Hepatic stellate cell (primary cell): ENCODE measurements around the gene ANO1.

Experiments
- DNase-seq: peaks from one replicate; pipeline ENCODE4 v3.0.0; 2011; ENCODE audit warnings: low spot score

The ANO1 gene

DNA sequence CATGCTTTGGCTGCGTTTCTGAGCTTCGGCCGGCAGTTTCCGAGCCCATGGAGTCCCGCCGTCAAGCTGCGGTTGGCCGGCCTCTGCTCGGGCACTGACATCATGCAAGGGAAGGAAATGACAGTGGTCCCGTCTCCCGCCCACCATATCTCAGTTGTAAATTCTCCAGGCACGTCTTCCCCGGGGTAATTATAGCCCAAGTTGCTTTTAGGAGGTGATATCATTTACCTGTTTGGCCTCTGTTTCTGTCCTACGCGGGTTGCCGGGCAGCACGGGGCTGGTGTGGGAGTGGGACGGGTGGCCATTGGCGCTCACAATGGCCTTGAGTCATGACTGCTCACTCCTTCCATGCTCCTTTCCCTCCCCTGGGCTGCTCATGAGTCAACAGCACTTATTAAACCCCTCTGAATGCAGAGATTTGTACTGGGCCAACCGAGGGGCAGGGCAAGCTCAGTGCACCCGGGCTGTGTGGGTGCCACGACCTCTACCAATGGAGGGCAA lies 4.2 kb upstream of the ANO1 start:
- DNase-seq: no peak

DNA sequence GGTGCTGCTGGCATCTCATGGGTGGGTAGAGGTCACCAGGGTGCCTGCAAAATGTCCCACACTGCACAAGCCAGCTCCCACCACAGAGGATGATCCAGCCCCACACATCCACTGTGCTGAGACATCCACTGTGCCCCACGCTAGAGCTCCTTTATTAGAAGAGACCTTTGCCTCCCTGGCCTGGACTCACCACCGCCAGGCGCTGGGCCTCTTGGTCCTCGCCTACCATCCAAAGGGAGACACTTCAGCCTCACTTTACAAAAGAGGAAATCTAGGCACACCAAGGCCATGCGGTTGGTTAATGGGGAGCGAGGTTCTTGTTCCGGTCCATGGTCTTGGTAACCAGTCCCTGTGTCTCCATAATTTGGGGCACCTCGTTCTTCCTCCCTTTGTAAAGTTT lies 3.4 kb upstream of the ANO1 start:
- no peak for DNase-seq

DNA sequence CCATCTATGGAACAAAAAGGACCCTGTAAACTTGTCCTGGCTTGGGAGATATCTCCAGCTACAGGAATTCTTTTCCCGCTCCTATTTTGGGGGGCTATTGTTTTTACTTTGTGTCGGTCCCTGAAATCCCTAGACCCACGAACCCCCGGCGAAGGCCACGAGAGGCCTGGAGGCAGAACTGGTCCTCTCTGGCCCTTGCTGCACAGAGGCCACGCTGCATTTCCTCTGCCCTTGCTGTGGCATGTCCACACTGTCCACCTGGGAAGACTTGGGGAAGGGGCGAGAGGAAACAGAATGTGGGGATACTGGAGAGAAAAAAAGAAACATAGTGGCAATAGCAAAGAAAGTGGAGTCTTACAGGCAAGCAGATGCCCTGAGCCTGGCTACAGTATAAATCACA lies 2.3 kb upstream of the ANO1 start:
- DNase-seq: no peak

DNA sequence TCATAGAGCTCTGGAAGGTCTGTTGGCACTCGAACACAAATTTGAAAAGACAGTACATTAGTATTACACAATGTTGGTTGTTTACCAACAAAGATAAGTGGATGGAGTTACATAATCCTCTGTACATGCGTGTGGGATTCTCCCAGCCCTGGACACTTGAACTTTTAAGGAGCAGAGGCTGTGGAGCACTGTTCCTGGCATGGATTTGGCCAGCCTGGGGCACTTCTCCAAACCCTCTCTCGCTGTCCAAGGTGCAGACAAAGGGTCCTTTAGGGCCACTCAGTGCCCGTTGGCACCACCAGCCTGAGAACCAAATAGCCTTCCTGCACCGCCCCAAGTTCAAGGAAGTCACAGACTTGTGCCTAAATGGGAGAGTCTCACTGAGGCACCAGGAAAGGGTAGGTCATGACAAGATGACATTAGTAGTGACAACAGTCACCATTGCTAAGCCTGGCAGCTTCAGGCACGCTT lies 1.6 kb upstream of the ANO1 start:
- no peak for DNase-seq

DNA sequence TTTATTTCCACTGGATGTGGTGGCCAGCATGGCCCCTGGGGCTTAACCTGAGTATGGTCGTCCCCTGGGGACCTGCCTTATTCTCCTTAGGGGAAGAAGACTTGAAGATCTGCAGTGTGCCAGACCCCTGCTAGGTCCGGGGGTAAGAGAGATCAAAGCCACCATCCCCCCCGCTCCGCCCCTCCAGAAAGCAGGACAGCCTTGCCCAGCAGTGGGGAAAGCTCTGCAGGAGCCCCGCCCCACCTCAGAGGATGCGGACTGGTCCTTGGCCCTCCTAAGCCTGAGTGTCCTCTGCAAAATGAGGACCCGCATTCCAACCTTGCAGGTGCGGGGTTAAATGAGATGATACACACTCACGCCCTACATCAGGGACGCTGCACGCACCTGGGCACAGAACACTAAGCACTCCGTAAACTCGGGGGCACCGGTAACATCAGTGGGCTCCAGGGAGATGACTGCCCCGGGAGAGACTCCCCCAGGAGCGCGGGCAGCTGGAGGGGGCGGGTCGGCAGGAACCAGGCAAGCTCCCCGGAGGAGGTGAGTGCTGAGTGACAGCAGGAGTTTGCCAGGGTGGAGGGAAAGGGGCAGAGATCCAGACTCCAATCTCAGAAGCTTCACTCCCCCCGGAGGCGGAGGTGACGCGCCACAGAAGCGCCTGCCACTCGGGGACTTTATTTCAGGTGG lies 564 bp upstream of the ANO1 start:
- no peak for DNase-seq

DNA sequence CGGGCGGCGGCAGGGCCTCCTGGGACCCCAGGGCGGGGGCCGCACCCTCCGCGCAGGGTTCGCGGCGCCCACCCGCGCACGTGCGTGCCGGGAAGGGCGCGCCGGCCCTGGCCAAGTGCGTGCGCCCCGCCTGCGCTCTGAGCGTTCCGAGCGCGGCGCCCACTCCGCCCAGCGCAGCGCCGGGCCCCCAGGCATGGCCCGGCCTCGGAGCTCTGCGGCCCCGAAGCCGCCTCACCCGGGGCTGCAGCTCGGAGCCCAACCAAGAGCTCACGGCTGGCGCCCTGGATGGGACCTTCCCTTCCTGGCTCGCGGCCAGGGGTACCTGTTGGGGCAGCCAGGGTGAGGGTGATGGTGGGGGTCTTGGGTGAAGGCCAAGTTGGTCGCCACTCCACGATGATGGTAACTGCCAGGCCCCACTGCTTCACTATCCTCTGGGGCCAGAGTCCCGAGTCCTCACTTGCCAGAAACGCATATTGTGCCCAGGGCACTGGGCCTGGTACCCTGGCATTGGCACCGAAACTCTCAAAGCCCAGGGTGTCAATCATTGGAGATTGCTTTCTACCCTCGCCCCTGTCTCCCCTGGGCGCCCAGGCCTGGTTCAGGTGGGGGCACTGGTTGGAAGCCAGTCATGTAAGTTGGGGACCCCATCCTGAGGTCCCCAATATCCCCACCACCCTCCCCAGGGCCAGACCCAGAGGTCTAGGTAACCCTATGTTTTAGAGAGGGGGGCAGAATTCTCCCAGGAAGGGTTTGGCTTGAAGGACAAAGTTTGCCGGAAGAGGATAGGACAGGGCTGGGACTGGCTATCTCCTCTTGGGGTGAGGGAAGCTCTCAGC lies 882 bp downstream of the ANO1 start:
- DNase-seq: no peak

DNA sequence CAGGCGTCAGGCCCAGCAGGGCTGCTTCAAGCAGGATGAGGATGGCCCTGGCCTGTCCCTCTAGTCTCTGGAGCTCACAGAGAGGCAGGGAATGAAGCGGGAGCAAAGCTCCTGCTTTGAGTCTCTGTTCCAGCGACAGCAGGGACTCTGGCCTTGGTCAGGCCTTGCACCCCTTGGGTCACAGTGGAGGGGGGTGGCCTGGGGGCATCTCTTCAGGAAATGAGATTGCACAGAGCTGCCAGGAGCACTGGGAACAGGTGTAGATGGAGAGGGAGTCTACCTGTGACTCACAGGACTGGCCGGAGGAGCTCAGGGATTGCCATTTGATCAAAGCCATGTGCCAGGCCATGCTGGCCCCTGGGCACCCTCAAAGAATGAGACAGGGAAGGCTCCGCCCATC lies 1.6 kb downstream of the ANO1 start:
- DNase-seq: no peak

DNA sequence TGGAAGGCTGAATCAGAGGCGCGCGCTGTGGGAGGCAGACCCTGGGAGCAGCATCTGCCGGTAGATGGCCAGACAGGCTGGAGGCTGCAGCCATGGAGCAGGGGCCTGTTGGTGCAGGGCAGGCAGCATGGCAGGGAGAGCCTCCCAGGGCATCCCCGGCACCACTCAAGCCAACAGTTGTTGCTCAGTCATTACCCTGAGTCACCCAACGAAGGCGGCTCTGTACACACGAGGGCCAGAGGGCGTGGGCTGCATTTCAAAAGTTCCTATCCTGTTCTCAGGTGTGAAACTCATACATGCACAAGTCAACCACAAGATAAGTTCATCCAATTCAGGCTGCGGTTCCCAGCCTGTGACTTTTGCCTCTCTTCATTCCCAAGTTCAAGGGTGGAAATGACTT lies 2.6 kb downstream of the ANO1 start:
- DNase-seq: peak; percentile 72

DNA sequence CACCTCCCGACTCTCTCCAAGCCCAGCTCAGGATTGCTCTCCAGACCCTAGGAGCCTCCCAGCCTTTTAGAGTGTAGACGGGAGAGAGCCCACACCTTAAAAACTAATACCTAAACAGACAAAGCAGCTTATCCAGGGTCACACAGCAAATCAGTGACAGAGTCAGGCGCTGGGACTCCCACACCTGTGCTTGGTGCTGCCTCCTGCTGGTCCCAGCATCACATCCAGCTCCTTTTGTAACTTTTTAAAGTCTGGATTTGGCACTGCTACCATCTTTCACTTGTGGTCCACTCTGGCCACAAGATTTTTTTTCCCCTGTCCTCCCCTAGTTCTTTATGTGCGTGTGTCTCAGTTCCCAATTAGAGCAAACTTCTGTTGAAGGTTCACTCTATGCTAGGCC lies 4.7 kb downstream of the ANO1 start:
- DNase-seq: no peak

DNA sequence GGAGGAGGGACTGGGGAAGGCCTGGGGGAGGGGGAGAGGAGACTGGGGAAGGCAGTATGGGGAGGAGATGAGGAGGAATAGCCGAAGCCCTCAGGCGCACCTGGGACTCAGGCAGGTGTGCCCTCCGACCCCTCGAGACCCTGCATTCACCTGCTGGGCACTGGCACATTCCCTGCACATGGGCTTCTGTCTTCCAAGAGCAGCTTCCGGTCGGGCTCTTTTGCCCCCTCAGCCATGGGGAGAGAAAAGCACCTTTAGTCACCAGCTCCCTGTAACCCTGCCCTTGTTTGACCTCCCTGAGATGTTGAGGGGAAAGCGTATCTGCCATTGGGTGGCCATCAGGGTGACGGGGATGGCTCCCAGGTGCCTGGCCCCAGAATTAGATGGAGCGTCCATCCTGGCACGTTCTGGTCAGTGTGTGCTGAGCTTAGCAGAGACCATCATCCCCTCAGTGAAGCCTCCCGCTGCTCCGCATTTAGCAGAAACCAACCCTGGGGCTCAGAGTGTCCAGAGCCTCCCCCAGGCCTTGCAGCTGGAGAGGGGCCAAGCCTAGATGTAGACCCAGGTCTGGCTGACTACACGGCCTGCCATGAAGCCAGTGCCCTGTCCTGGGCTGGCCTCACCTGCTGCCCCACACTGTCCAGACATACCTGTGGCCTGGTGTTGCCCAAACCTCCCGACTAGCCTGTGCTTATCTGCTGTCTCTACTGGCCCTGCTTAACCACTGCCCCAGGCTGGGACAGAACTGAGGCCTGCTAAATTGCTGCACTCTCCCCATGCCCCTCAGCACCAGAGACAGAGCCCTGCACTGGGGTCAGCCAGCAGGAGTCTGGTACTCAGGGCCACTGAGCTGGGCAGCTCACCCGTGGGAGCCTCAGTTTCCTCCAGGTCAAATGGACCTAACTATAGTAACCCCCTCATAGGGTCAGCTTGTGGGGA lies 6.2 kb downstream of the ANO1 start:
- DNase-seq: no peak

DNA sequence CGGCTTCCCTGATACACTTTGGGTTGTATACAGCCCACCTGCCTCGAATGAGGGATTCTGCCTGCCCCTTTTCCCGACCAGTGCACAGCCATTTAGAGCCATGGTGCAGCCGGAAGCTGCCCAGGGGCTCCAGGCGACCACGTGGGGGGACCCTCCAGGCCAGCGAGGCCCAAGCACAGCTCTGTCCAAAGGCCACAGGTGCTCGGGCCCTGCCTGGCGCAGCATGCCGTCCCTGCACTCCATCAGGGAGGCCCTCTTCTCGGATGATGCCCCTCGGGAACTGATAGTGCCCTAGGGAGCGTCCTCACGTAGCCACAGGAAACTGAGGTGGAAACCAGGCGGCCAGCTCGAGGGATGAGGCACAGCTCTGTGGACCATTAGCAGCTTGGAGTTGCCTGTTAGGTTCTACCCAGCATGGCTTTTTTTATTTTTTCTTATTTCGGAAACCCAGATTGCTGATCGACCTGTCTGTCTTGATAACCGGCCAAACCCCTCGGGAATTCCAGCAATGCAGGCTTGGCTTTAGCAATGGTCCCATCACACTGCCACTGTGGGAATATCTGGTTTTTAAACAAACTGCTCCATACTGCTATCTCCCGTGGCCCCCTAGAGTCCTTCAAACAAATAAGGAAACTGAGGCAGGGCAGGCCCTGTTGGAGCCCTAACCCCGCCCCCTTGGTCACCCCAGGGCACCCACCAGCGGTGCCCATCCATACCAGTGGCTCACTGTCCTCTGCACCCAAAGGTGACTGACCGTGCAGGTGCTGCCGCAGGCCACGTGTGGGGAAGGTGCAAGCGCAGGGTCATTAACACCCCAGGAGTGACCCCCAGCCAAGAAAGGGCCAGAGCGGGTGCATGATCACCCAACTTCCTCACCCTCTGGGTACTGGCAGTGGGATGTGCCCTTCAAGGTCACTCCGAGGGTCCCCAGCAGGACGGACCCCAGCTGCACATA lies 8.0 kb downstream of the ANO1 start:
- DNase-seq: peak; percentile 57

DNA sequence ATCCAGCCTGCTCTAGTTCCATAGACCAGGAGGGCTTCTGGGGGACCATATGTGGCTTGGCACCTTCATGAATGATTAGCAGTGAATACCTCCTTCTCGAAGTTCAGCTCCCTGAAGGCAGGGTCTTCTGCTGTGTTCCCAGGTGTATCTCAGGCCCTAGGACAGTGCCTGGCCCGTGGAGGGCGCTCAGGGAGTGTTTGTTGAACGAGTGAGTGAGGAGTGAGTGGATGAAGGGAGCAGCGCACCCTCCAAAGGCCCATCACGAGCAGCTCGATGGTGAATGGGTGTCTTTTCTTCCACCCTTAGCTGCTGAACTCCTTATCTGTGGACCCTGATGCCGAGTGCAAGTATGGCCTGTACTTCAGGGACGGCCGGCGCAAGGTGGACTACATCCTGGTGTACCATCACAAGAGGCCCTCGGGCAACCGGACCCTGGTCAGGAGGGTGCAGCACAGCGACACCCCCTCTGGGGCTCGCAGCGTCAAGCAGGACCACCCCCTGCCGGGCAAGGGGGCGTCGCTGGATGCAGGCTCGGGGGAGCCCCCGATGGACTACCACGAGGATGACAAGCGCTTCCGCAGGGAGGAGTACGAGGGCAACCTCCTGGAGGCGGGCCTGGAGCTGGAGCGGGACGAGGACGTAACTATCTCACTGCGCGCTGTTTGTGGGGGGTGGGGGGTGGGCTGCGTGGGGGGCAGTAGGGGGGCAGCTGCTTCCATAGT lies 9.5 kb downstream of the ANO1 start:
- DNase-seq: no peak

DNA sequence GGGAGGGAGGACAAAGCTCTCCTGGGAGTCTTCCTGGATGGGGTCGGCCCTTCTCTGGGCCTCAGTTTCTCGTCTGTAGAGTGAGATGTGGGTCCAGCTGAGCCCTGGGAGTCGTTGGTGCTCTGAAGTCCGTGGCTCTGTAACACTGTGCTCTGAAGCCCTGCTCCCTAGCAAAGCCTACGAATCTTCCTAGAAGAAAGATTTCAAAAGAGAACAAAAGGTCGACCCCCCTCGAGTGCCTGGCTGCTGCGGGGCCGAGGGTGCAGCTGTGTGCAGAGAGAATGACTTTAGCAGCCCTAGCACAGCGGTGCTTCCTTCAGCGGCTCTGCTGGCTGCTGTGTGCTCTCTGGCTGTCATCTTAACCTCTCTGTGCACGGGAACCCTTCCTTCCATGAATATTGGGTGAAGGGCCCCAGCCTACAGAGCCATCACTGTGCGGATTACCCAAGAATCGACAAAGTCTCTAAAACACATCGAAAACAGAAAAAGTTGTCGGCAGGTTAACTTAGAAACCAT lies 10.7 kb downstream of the ANO1 start:
- DNase-seq: no peak

DNA sequence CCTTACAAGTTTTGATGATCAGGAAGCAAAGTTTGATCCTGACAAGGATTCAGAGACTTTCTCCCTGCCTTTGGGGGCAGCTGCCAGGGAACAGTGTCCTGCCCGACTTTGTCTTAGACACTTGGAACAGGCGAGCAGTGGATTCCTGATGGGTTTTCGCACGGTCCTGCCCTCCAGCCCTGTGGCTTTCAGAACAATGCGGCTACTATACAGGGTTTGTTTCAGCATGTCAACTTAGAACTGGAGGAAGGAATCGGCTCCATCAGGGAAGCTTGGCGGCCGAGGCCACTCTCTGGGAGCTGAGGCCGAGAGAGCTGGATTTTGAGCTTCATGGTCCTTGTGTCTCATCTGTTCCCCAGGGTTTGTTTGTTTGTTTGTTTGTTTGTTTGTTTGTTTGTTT lies 11.5 kb downstream of the ANO1 start:
- DNase-seq: no peak

DNA sequence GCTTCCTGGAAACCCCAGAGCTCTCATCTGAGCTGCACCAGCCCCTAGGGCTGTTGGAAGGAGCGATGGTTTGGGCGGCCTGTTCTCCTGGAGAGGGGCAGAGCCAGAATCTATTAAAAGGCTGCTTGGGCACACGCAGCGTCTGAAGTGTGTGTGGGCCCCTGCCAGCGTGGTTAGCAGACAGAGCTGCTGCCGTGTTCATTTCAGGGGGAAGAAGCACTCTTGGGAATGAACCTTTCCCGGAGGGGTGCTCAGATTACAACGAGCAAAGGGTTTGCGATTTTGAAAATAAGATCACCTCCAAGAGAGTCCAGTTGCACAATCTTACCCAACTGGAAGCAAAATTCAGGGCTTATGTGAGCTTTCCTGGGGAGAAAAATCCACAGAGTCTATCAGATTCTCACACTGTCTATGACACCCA lies 12.9 kb downstream of the ANO1 start:
- DNase-seq: no peak

DNA sequence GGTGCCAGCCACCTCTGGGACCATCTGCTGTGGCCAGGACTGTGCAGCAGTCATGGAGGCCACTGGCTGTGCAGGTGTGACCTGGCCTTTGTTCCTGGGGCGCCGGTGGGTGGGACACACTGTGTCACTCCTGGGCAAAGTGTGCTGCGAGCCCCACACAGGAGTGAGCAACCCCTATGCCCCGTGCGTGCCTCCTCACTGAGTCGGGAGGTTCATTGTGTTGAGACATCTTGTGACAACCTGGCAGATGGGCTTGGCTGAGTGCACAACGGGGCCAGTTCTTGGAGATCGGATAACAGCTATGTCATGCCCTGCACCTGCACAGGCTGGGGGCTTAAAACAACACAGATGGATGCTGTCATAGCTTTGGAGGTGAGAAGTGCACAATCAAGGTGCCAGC lies 13.5 kb downstream of the ANO1 start:
- DNase-seq: no peak

DNA sequence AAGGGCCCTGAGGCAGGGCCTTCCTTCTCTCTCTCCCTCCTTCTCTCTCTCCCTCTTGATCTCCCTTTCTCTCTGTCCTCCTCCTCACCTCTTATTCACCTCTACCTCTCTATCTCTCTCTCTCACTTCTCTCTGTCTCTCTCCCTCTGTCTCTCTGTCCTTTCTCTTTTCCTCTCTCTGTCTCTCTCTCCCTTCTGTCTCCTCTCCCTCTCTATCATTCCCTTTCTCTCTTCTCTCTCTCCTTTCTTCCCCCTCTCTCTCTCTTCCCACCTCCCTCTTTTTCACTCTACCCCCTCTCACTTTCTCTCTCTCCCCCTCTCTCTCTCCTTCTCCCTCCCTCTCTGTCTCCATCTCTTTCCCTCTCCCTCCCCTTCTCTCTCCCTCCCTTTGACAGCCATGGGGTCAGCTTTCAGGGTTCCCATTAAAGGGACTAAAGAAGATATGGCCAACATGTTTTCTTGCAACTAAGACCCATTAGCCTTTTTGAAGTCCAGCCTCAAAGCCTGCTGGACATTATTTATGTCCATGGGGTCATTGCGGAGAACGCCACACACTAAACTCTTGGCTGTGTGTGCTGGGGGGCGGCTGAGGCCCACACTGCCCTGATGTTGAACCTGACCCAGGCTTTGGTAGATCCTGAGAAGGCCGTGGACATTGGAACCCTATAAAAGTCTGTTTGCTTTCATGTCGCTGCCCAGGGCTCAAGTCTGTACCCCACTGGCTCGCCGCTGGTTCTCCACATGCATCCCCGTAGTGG lies 15.0 kb downstream of the ANO1 start:
- DNase-seq: no peak

DNA sequence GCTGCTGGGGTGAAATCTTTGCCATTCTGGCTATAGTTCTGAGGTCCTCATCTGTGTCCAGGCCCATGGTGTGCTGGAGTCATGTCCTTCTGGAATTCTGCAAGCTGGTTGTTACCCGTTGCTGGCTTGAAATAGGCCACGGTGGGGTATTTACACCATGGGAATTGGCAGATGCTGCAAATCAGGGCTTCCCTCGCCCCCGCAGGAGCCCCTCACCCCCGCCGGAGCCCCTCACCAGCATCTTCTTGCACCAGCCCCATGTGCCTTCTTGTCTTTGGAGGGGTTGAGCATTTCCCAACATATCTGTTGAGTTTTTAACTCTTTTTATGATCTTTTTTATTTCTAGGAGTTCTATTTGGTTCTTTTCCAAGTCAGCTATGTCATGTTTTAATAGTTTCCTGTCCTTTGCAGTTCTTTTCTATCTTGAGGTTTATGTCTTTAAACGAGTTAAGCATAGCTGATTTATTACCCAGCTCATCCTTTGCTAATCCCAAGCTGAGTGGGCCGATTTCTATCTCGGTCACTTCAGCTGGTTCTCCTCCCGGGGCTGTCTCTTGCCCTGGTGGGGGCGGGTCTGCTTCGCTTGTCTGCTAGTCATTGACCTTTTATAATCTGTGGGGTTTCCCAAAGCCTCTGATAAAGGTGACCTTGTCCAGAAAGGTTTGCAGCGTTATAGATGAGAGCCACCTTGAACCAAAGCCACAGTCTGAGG lies 17.6 kb downstream of the ANO1 start:
- DNase-seq: no peak
